ENCODE data around the gene VTN.
"Not testable (repeated sequence)": the region's sequence is repeated elsewhere in the genome, so short reads cannot be mapped to it uniquely, and the experiment has no call there.

GRCh38 chr17:28338769-28339212 lies 31.3 kb downstream of the VTN start:
- TF ChIP-seq CTCF, POLR2A (IDR thresholded peaks at IDR 0.05): not testable (repeated sequence)
